ENCODE measurements around the gene SLIT3. TPM values are rescaled to one million over a fixed set of nuclear protein-coding genes. Genes with fewer than 3 reads are reported as not detected.

SLIT3 gene
- polyA plus RNA-seq, 4 donors, result 46.4 to 82.0 (median 57.9) TPM

GRCh38 chr5:168944004-168944403, 356.9 kb downstream of the SLIT3 start:
- no peak for DNase-seq (ENCODE audit: low read depth in 4 of 4, low spot score in 3 of 4)

- DNase-seq (ENCODE audit: low read depth in 4 of 4, low spot score in 3 of 4), result no peak
Measured at GRCh38 chr5:168943091-168943884, 357.7 kb downstream of the SLIT3 start.

GRCh38 chr5:168941901-168942300, 359.0 kb downstream of the SLIT3 start:
- DNase-seq (ENCODE audit: low read depth in 4 of 4, low spot score in 3 of 4), result no peak

- DNase-seq (ENCODE audit: low read depth in 4 of 4, low spot score in 3 of 4), result no peak
Measured at GRCh38 chr5:168940712-168941111, 360.2 kb downstream of the SLIT3 start.

GRCh38 chr5:168939887-168940544, 360.9 kb downstream of the SLIT3 start:
- DNase-seq (ENCODE audit: low read depth in 4 of 4, low spot score in 3 of 4), result no peak

- DNase-seq (ENCODE audit: low read depth in 4 of 4, low spot score in 3 of 4), result no peak
Measured at GRCh38 chr5:168939156-168939800, 361.7 kb downstream of the SLIT3 start.

- no peak for DNase-seq (ENCODE audit: low read depth in 4 of 4, low spot score in 3 of 4)
Measured at GRCh38 chr5:168936511-168936910, 364.4 kb downstream of the SLIT3 start.

GRCh38 chr5:168935183-168935582, 365.8 kb downstream of the SLIT3 start:
- no peak for DNase-seq (ENCODE audit: low read depth in 4 of 4, low spot score in 3 of 4)

- no peak for DNase-seq (ENCODE audit: low read depth in 4 of 4, low spot score in 3 of 4)
Measured at GRCh38 chr5:168934169-168934568, 366.8 kb downstream of the SLIT3 start.

GRCh38 chr5:168932400-168933189, 368.3 kb downstream of the SLIT3 start:
- no peak for DNase-seq (ENCODE audit: low read depth in 4 of 4, low spot score in 3 of 4)

- no peak for DNase-seq (ENCODE audit: low read depth in 4 of 4, low spot score in 3 of 4)
Measured at GRCh38 chr5:168931638-168932345, 369.1 kb downstream of the SLIT3 start.

GRCh38 chr5:168929656-168930055, 371.3 kb downstream of the SLIT3 start:
- DNase-seq (ENCODE audit: low read depth in 4 of 4, low spot score in 3 of 4), result no peak

- DNase-seq (ENCODE audit: low read depth in 4 of 4, low spot score in 3 of 4), result no peak
Measured at GRCh38 chr5:168925160-168925559, 375.8 kb downstream of the SLIT3 start.

- DNase-seq (ENCODE audit: low read depth in 4 of 4, low spot score in 3 of 4), result no peak
Measured at GRCh38 chr5:168921147-168921866, 379.6 kb downstream of the SLIT3 start.

- DNase-seq (ENCODE audit: low read depth in 4 of 4, low spot score in 3 of 4), result no peak
Measured at GRCh38 chr5:168920019-168920810, 380.7 kb downstream of the SLIT3 start.

GRCh38 chr5:168917947-168918600, 382.9 kb downstream of the SLIT3 start:
- no peak for DNase-seq (ENCODE audit: low read depth in 4 of 4, low spot score in 3 of 4)

GRCh38 chr5:168916852-168917251, 384.1 kb downstream of the SLIT3 start:
- DNase-seq (ENCODE audit: low read depth in 4 of 4, low spot score in 3 of 4), result no peak

- DNase-seq (ENCODE audit: low read depth in 4 of 4, low spot score in 3 of 4), result peak; percentile 26 to 59 (median 42)
Measured at GRCh38 chr5:168916266-168916665, 384.7 kb downstream of the SLIT3 start.
